ENCODE data around the gene B3GALT5.
"Not testable (repeated sequence)": the region's sequence is repeated elsewhere in the genome, so short reads cannot be mapped to it uniquely, and the experiment has no call there.

Gene B3GALT5, protein sequence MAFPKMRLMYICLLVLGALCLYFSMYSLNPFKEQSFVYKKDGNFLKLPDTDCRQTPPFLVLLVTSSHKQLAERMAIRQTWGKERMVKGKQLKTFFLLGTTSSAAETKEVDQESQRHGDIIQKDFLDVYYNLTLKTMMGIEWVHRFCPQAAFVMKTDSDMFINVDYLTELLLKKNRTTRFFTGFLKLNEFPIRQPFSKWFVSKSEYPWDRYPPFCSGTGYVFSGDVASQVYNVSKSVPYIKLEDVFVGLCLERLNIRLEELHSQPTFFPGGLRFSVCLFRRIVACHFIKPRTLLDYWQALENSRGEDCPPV

DNA sequence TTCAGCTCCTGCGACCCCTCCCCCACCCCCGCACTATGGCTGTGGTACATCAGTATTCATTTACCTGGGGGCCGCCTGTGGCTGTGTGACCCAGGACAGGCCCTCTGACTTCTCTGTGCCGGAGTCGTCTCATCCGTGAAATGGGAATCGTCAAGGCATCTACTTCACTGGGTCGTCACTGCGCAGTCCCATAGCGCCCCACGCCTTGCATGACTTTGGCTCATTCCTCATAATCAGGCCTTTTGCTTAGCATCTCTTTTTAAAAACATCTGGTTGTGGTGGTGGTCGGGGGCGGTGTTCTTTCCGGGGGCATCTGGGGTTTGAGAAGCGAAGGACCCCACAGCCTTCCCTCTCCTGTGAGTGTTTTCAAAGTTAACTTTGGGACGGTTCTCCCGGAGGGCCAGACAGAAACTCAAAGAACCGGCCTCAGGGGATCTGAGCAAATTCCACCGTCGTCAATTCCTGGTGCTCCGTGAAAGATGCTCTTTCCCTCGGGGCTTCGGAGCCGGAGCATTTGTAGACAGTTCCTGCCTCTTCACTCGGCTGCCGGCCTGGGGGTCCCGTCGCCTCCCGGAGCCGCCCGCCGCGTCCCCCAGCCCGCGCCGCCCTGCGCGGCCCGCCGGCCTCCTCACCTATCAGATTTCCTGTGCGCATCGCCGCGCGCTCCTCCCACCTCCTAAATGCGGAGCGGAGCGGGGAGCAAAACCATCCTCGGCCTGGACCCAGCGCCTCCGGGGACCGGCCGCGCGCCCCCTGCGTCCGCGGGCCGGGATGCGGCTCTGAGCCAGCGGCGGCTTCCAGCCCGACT is at the start of gene B3GALT5:
Gene B3GALT5 (plus strand): TSS at position 708 of the 808 bp plus-strand sequence. CDS start 47,620 bp downstream, outside the sequence.
- peak; percentile 84 for DNase-seq (ENCODE audit: low read depth, low spot score)

DNA sequence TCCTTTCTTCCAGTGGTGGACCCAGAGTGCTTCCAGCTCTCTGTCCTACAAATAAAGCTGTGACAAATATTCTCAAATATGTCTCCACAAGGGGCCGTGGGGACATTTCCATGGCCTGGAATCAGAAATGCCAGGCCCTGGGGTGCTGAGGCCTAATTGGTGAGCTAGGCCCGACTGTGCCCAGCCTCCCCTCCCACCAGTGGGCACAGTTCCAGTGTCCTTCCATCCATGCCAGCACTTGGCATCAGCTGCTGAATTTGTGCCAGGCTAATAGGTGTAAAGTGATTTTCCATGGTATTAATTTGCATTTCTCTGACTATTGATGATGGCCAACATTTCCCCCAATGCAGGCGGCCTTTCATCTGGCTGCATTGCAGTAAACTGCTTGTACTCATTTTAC is 48.5 kb upstream of the B3GALT5 start:
- no peak for DNase-seq (ENCODE audit: low read depth, low spot score)

DNA sequence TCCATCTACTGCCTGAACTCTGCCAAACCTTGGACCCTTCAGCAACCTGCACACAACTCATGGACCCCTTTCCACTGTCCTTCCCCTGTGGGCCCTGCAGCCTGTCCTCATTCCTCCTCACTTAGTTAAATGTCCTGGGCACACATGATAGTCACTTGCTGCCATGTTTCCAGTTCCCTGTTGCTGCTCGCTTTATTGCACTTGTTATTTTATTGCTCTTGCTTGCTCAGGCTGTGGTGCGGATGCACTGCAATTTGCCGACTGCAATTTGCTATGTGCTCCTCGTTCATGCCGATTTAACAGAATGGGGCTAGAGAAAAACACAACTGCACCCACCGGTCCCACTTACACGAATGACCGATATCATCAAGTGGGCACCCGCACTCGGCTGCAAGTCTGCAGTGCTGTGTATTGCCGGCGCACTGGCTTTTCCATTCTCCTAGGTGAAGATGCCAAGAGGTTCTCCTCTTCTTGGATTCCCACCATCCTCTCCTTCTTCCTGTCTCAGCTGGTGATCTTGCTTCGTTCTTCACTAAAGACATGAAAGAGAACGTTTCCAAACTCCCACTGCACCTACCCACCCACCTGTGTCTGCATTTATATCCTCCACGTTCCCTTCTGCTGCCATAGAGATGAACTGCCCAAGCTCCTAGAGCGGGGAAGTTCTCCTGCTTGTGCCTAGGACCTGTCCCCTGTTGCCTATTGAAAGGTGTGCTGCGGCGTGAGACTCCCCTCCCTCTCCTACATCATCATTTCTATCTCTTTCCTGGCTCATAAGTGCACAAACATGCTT is 45.4 kb upstream of the B3GALT5 start:
- DNase-seq (ENCODE audit: low read depth, low spot score), result no peak

DNA sequence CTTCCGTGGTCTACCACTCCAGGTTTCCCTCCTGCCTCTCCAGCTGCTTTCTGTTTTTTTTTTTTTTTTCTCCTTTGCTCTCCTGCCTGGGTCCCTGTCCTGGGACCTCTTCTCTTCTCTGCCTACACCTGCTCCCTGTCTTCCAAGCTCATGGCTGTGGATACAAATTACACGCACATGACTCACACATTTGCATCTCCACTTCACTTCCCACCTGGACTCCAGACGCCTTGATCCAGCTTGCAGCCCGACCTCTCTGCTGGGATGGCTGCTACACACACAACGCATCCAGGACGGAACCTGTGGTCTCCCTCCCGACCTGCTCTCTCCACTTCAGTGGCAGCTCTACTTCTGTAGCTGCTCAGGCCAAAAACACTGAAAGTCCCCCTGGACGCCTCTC is 44.4 kb upstream of the B3GALT5 start:
- DNase-seq (ENCODE audit: low read depth, low spot score), result no peak

DNA sequence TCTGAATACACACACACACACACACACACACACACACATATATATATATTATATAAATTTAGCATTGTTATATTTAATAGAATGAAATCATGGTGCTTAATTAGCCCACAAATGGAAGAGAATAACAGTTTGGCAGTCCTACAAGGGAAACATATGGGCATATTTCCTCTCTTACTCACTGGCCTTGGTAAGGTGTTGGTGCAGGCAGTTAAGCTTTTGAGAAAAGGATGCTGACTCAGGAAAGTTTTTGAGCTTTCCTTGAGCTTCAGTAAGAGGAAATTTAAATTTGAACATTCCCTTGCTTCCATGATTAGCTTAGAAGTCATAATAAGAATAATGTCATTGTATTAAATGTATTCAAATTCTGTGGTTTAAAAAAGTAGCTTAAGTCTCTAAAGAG is 37.0 kb upstream of the B3GALT5 start:
- DNase-seq (ENCODE audit: low read depth, low spot score), result no peak

DNA sequence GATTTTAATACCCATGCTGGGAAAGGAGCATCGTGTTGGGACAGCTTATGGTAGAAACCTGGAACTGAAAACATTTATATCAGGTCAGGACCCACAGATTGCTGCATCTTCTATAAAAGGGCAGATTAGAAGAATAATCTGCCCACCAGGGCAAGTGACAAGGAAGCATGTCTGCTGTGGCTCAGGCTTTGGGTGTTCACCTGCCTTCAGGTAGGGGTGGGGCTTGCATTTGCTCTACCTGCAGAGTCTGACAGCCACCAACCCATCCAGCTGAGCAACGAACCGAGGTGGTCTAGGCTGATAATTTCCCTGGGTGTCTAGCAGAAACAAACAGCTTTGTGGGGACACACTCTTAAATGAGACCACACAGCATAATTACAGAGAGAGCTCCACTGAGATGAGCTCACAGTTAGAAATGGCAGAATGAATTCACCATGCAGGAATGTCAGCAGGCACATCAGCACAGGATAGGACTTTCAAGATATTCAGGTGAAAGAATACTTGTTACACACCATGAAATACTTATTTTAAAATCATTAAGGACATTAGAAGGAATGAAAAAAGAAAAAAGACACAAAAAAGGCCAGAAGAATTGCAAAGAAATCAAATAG is 36.1 kb upstream of the B3GALT5 start:
- DNase-seq (ENCODE audit: low read depth, low spot score), result no peak

DNA sequence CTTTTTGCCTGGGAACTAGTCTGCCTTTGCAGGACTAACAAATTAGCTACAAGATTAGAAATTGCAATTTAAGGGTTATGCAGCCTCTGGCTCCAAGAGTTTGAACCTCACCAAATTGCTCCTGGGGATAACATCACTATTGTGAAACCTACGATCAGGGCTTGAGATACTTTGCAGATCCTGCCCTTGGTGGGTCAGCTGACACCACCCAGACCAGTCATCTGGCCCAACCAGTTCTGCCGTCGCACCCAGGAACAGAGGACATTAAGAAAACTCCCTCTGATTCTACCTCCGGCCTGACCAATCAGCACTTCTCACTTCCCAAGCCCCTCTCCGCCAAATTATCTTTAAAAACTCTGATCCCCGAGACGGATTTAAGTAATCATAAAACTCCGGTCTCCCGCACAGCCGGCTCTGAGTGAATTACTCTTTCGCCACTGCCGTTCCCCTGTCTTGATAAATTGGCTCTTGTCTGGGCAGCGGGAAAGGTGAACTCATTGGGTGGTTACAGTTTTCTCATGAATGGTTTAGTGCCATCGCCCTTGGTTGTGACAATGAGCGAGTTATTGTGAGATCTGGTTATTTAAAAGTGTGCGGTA is 32.9 kb upstream of the B3GALT5 start:
- DNase-seq (ENCODE audit: low read depth, low spot score), result peak; percentile 30

DNA sequence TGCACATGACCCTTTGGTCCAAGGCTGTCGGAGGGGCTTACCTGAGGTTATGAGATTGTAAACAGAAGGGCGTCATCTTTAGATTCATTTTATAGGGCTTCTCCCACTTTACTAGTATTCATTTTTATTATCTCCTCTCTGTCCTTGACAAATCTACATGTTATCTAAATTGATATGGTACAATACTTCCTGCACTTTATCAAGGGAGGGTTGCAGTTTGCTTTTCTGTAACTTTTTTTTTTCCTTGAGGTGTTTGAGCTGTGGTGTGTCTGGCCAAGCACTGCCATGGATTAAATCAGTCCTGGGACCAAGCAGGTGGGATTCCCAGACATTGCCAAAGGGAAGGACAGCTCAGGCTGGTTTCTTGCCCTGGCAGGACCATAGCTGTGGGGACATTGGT is 32.0 kb upstream of the B3GALT5 start:
- DNase-seq (ENCODE audit: low read depth, low spot score), result no peak

DNA sequence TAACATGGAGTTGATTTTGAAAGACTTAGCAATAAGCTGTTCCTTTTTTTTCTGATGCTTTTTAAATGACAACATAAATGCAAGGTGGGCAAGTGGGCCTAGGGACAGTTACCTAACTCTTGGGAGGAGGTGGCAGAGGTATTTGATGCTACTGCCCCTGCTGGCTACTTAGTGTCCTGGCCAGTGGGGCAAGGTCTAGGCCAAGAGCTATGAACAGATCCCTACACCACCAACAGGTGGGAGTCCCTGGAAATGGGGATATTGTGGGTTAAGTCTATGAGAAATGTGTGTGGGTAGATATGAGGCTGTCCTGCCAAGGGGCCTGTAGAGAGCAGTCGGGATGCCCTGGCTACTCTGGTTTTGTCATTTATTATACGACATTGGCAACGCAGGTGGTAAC is 31.3 kb upstream of the B3GALT5 start:
- DNase-seq (ENCODE audit: low read depth, low spot score), result no peak

DNA sequence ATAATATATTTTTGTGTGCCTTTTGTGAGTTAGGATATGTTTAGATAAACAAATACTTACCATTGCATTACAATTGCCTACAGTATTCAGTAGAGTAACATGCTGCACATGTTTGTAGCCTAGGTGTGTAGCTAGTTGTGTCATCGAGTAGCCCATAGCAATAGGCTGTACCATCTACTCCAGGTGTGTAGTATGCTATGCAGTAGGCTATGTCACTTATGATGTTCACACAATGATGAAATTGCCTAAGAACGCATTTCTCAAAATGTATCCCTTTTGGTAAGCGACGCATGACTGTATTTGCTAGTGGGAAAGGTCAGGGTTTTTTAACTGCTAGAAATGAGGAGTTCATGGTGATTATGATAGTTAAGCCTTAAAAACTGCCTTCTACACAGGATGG is 30.0 kb upstream of the B3GALT5 start:
- DNase-seq (ENCODE audit: low read depth, low spot score), result no peak

DNA sequence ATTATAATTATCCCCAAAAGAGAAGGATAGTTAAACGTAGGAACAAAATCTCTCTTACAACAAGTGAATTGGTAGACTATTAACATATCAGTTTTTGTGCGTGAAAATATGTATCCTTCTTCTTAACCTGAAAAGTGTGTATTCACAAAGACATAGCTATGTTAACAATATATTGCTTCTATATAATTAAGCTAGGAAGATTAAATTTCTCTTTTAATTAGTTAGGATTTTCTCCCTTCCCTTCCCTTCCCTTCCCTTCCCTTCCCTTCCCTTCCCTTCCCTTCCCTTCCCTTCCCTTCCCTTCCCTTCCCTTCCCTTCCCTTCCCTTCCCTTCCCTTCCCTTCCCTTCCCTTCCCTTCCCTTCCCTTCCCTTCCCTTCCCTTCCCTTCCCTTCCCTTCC is 29.2 kb upstream of the B3GALT5 start:
- not testable (repeated sequence) for DNase-seq (ENCODE audit: low read depth, low spot score)

DNA sequence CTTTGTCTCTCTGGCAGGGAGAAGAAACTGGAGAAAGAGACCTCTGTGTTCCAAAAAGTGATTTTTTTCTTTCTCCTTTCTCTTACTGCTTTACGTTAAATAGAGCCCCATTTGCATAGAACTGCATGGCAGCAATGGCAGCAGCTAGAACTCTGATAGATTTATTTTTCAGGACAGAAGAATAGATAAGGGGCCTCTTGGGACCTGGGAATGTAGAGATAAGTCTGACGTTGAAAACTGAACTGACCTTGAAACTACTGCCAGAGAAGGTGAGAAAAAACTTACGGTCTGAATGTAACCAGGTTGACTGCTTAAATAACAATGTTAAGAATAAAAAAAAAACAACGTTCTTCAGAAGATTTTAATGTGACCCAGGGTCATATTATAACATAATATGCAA is 25.4 kb upstream of the B3GALT5 start:
- DNase-seq (ENCODE audit: low read depth, low spot score), result no peak

DNA sequence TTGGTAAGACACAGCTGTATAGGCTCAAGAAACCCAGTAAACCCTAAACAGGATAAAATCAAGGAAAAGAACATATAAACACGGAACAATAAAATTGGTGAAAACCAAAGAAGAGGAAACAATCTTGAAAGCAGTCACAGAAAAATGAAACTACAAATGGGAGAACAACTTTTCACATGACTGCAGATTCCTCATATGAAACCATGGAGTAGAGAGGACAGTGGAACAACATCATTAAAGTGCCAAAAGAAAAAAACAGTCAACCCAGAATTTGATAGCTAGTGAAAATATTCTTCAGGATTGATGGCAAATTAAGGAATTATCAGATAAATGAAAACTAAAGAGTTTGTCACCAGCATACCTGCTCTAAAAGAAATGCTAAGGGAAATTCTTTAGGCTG is 23.9 kb upstream of the B3GALT5 start:
- DNase-seq (ENCODE audit: low read depth, low spot score), result no peak

DNA sequence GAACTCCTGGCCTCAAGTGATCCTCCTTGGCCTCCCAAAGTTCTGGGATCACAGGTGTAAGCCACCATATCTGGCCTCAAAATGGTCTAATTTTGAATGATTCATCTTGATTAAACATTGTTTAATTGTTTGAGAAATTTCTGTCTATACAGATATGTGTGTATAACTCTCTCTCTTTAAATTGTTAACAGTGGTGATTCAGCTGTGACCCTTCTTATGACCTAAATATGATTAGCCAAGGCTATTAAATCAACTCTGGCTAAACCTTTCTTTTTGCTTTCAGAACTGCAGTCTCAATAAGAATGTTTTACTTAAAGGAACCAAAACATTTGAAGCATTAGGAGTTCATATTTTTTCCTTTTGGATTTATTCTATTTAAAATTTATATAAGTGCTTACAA is 19.2 kb upstream of the B3GALT5 start:
- DNase-seq (ENCODE audit: low read depth, low spot score), result no peak

DNA sequence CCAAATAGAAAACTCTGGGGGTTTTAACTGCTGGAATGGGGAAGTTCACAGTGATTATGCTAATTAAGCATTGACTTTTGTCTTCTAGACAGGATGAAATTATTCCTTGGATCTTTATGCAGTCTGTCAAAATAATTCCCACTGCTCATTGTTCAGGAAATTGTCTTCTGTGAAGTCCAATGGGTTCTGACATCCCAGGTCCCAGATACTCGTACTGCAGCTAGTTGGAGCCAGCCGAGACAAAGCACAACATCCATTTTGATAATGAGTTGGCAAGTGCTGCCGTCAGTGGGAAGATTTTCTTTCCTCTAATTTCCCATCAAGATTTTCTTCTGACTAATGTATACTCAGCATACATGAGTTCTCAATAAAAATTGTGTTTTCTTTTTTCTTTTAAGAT is 17.3 kb upstream of the B3GALT5 start:
- no peak for DNase-seq (ENCODE audit: low read depth, low spot score)

DNA sequence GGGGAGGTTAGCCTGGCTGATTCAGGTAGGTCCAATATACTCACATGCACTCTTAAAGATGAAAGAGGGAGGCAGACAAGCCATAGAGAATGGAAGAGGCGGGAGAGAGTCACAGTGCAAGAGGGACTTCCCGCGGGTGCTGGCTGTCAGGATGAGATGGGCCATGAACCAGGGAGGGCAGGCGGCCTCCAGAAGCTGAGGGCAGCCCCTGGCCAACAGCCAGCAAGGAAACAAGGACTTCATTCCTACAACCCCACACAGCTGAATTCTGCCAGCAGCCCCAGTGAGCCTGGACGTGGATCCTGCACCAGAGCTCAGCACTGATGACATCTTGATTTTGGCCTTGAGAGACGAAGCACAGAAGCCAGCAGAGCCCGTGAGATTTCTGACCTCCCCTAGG is 15.1 kb upstream of the B3GALT5 start:
- no peak for DNase-seq (ENCODE audit: low read depth, low spot score)

DNA sequence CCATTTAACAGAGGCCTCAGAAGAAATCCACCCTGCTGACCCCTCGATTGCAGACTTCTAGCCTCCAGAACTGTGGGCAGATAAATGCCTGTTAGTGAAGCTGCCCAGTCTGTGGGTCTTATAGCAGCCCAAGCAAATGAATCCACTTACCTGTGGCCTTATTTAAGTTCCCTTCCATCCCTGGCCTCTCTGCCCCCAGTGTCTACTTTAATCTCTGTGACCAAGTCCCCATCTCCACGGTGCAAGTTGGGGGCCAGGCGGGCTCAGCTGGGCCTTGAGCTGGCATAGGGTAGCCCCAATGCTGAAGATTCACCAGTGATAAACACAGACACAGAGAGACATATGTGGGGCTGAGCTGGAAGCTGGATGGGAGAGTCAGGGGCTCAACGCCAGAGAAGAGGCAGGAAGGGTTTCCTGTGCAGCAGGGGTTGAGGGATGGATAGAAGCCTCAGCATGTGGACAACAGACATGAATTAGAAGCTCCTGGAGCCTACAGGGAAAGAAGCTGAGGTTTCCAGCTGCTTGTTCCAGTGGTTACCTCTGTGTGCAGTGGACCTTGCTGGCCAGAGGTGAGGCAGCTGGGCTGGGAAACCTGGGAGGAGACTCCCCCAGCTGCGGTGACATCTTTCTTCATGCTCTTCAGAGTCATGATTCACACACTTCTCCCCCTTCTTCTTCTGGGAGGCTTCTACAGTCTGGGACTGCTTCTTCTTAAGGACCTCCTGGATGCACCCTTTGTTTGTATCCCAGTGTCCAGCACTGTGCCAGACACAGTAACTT is 13.4 kb upstream of the B3GALT5 start:
- no peak for DNase-seq (ENCODE audit: low read depth, low spot score)

DNA sequence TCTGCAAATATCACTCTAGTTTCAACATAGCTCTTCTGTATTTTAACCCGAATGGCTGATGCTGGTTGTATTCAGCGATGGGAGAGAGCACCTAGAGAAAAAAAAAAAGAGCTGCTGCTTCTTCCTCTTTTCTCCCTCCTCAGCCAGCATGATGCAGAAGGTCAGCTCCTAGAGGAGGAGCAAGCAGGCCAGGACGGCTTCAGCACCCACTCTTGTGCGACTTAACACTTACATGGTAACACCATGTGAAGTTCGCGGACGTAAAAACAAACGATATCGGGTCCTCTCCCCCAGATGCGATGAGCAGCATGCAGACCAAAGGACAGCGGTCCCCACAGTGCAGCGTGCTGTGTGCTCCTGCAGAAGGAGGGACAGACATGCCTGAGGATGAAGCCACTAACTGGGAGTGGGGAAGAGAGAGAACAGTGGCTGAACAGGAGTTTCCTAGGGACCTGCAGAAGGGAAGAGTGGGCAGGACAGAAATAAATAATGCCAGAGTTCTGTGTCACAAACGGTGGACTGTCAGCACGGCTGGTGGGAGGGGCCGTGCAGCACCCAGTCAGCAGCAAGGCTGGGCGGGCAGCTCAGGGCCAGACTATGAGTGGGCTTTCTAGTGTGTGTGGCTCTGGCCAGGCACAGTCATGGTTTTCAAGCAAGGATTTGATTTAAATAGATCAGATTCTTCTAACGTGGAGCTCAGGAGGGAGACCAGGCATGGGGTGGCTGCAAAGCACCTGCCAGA is 11.4 kb upstream of the B3GALT5 start:
- DNase-seq (ENCODE audit: low read depth, low spot score), result no peak

DNA sequence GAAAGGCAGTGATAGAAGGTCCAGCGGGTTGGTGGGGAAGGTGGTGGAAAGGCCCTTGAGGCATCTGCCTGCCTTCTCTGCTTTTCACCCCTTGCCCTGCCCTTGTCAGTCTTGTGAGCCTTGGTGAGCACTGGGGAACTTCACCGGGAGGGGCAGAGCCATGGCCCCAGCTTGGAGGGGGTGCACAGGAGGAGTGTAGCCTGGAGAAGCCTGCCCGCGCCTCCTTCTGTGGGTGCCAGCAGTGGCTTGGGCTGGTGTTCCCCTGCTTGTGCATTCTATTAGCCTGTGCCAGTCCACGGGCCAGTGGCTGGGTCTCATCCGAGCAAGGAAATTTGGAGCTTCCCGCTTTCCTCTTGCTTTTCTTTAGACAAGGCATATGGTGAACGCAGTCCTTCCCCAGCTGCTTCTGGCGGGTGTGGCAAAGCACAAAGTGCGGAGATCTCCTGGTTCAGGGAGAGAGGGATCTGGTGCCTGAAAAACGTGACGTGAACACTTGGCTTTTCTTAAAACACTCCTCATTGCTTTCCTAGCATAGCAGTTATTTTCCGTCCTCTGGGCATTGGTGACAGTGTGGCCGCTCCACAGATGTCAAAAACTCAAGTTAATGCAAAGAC is 10.6 kb upstream of the B3GALT5 start:
- DNase-seq (ENCODE audit: low read depth, low spot score), result no peak

DNA sequence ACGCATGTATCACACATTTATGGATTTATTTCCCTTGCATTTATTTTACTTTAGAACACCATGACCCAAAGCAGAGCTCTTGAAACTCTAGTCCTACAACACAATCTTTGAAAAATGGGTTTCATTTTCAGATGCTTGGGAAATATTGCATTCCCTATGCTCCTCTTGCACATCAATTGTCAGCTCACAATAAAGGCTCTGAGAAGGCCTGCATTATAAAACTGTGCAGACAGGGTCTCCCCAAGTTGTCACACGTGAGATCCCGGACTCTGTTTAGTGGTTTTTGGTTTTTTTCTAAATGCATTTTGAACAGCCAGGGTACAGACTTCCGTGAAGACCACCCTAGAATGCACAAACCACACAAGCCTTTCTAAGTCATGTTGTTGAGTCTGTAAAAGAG is 9.9 kb upstream of the B3GALT5 start:
- no peak for DNase-seq (ENCODE audit: low read depth, low spot score)
